NK-92 (cell line): Measurements from ENCODE around the gene WNT10A.

Experiments used
- DNase-seq: peaks from one replicate; lab custom pipeline; 2025; ENCODE audit not compliant: unreplicated experiment; lab: John Stamatoyannopoulos, UW

The WNT10A gene

GRCh38 chr2:218857371-218858137 is 23.1 kb upstream of the WNT10A start:
- no peak for DNase-seq

DNA sequence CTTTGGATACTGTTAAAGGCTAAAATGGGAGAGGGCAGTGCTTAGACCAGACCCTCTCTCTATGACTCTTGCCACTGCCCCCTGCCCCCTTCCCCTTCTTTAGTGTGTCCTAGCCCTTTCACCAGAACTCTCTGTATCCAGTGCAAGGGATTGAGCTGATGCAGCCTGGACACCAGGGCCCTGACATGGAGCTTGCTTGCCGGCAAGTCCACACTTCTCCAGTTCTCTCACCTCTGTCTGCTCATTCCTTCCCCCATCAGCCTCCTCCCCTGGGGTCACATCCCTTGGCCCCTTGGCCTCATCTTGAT is 22.6 kb upstream of the WNT10A start:
- no peak for DNase-seq

- no peak for DNase-seq
These were observed 21.7 kb upstream of the WNT10A start for GRCh38 chr2:218858671-218859555.

DNA sequence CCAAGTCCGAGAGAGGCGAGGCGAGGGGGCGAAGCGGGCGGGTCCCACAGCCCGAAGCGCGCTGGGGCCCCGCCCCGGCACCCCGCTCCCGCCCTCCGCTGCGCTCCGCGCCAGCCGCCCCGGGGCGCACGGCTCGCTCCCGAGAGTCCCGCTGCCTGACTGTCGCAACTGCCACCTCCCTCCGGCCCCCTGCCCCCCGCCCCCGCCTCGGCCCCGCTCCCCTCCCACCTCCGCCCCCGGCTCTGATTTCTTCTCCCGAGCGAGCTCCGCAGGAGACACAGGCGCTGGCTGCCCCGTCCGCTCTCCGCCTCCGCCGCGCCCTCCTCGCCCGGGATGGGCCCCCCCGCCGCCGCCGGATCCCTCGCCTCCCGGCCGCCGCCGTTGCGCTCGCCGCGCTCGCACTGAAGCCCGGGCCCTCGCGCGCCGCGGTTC is 21.1 kb upstream of the WNT10A start, which contains the start of gene WNT6:
TSS of gene WNT6 (plus strand) at position 250 of the 432 bp plus-strand sequence. CDS start 233 bp downstream, outside the sequence.
- DNase-seq = no peak

- DNase-seq = no peak
These were observed 20.4 kb upstream of the WNT10A start for GRCh38 chr2:218859988-218860831.

- no peak for DNase-seq
These were observed 19.7 kb upstream of the WNT10A start for GRCh38 chr2:218860950-218861381.

DNA sequence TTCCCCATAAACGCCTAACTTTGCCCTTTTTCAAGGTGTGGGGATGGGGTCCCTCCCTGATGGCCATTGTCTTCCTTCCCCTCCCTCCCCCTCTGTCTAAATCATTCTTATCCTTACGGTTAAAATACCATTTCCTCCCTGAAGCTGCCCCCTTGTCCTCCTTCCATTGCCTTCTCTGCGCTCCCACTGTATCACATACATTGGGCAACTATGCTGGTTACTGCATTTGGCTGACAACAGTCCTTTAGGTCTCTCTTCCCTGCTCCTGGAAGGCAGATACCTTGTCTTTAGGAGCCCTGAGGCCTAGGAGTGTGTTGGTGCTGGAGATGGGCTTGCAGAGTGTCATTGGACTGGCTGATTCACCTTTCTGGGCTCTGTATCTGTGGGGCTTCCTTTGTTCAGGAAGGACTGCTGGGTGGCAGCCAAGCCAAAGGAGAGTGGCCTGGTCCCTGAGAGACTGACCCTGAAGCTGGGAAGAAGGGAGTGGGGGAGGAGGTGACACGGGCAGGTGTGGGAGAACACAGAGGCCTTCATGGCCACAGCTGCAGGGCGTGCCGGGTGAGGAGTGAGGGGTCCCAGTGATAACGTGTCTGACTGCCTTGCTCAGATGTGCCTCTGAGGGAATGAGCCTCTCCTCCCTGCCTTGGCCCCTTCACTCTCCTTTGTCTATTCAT is 18.9 kb upstream of the WNT10A start:
- DNase-seq = no peak

- no peak for DNase-seq
These were observed 17.6 kb upstream of the WNT10A start for GRCh38 chr2:218863021-218863520.

DNA sequence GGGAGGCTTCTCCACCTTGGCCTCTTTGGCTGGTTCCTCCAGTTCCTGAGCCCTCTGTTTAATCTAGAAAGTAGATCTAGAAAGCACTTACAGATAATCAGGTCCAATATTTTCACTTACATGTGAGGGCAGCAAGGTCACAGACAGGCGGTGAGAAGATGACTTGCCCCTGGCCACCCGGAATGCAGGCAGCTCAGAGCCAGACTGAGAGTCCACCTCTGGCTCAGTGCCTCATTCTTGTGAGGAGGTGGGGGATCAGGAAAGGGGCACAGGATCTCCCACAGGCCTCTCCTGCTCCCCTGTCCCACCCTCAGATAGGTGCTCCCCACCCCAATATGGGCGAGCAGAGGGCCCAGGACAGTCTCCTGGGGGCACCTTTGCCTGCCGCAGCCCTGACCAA is 15.3 kb upstream of the WNT10A start:
- no peak for DNase-seq

DNA sequence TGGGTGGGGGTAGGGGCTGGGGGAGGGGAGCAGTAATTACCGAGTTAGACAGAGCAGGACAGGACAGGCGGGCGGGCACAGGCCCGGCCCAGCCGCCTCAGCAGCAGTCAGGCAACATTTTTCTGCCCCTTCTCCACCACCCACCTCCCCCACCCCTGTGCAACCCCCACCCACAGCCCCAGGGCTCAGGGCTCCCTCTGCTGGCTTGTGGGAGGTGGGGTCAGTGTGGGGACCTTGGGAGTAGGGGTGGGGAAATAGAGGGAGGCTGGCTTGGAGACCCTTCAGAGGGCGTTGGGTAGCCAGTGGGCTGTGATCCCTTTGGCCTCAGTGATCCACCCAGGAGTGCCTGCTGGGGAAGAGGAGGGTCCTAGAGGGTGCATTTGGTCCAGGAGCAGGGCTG is 14.7 kb upstream of the WNT10A start:
- DNase-seq = no peak

DNA sequence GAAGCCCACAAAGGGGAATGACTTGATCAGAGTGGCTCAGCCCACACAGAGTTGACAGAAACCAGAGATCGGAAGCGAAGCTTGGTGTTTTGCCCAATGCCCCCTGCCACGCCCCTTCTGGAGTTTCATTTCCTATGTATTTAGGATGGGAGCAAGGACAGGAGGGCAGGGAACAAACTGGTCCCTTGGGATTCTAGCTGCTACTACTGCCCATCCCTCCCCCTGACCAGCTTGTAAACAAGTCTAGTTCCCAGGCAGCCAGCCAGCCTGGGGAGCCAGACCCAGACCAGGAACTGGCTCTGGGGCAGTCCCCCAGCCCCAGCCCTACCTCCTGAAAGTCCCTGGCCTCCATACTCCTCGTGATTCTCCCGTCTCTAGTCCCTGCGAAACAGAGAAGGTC is 12.8 kb upstream of the WNT10A start:
- DNase-seq = no peak

DNA sequence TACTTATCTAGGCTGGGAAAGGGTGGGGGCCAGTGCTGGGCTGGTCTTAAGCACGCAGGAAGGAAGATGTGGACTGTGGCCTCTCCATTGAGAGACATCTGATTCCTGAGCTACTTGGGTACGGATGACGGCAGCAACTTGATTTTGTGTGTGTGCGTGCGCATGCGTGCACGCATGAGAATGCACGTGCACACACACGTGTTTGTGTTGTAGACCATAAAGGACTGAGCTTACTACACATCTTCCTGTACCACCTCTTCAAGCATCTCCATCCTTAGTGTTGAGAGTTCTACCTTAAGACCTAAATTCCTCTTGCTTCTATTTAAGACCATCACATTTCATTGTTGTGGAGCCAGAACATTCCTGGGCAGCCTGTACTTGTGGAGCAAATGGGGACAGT is 11.6 kb upstream of the WNT10A start:
- no peak for DNase-seq

DNA sequence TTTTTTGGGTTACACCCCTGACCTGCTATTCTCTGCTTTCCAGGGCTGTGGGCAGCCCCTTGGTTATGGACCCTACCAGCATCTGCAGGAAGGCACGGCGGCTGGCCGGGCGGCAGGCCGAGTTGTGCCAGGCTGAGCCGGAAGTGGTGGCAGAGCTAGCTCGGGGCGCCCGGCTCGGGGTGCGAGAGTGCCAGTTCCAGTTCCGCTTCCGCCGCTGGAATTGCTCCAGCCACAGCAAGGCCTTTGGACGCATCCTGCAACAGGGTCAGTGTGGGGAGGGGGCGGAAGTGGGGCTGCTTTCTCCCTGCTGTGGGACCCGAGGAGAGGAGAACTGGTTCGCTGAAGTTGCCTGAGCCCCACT is 9.7 kb upstream of the WNT10A start:
- no peak for DNase-seq

DNA sequence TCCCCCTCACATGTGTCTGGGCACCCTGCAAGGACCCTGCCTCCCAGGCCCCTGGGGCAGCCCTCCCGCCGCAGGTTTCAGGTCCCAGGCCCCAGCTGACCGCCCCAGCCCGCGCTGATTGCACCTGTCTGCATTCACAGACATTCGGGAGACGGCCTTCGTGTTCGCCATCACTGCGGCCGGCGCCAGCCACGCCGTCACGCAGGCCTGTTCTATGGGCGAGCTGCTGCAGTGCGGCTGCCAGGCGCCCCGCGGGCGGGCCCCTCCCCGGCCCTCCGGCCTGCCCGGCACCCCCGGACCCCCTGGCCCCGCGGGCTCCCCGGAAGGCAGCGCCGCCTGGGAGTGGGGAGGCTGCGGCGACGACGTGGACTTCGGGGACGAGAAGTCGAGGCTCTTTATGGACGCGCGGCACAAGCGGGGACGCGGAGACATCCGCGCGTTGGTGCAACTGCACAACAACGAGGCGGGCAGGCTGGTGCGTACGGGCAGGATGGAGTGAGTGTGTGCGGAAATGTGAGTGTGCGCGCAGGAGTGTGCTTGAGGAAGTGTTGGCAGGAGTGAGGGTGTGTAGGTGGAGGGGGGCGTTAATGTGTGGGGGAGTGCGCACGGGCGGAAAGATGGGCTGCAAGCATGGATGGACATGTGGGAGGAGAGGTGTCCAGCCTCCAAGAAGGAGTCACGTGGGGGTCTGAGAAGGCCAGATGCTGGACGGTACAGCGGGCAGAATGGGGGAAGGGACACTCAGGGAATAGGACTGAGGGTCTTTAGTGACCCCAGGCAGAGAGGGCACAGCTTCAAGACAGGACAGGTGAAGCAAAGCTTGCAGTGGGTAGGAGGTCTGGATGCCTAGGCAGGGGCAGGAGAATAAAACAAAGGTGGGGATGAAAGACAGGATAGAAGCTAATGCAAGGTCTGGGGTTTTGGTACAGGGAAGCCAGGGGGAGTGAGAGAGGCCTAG is 9.0 kb upstream of the WNT10A start:
- DNase-seq = no peak

DNA sequence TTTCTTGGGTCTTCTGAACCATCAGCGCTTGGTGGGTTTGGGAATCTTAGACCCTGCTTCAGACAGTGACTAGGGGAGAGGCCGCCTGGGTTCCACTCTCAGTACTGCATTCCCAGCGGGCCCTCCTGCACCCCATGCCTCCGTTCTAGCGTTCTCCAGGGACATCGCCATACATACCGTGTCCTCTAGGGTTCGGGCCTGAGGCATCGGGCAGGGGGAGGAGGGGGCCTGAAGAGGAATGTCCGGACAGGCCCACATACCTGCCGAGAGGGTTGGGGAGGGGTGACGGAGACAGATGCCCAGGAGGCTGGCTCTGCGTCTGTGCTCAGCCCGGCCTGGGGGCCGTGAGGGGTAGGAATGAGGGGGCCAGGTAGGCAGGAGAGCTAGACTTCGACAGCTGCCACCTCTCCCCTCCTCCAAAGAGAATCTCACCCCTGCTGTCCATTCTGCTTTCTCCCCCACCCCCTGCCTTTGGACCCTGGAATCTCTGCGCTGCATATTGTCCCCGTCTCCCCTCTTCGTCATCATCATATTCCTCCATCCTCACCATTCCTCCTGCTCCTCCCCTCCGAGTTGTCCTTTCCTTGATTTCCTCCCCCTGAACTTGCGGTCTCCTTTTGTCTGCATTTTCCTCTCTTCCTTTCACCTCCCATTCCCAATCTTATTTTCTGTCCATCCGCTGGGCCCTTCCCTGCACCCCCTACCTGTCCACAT is 7.8 kb upstream of the WNT10A start:
- DNase-seq = no peak

- no peak for DNase-seq
These were observed 7.1 kb upstream of the WNT10A start for GRCh38 chr2:218873359-218874194.

- no peak for DNase-seq
These were observed 4.9 kb upstream of the WNT10A start for GRCh38 chr2:218875692-218876246.
